GM12801 (cell line): Measurements from ENCODE around the gene CLK2.

Experiments used
- CTCF ChIP-seq: IDR thresholded peaks from one replicate; pipeline ENCODE4 v1.5.1; 2011; ENCODE audit warnings: control low read depth; ENCODE audit not compliant: insufficient read length; ENCODE audit errors: extremely low read depth

CLK2 gene

GRCh38 chr1:155261493-155261851, 11.8 kb downstream of the CLK2 start:
- TF ChIP-seq CTCF, result no peak

- no peak for TF ChIP-seq CTCF
These were observed 13.0 kb downstream of the CLK2 start for GRCh38 chr1:155260276-155260675.

GRCh38 chr1:155256058-155256852, 17.0 kb downstream of the CLK2 start:
- no peak for TF ChIP-seq CTCF

- no peak for TF ChIP-seq CTCF
These were observed 17.9 kb downstream of the CLK2 start, which contains the start of gene ENTREP3 for GRCh38 chr1:155255243-155256007. Gene ENTREP3 (minus strand): TSS chr1:155255483. CDS start chr1:155254877, 606 bp downstream.

GRCh38 chr1:155254714-155255242, 18.5 kb downstream of the CLK2 start:
- TF ChIP-seq CTCF, result no peak

GRCh38 chr1:155254228-155254713, 19.0 kb downstream of the CLK2 start:
- no peak for TF ChIP-seq CTCF

- no peak for TF ChIP-seq CTCF
These were observed 19.5 kb downstream of the CLK2 start for GRCh38 chr1:155253797-155254196.
